OCI-LY7 (cell line): ENCODE measurements around the gene GSN.

Experiments used
- EZH2phosphoT487 ChIP-seq: fragments of 200-600 bp; sonication (generic); IDR thresholded peaks from 2 replicates; pipeline ENCODE4 v1.6.1; 2018; ENCODE audit warnings: low read depth, borderline replicate concordance, mild to moderate bottlenecking, mixed run types, antibody characterized with exemption, low read length, moderate library complexity, mixed read lengths
- TF ChIP-seq, protein P1 (sequence below): fragments of 200-600 bp; sonication (generic); conservative IDR thresholded peaks from 2 replicates; pipeline ENCODE4 v1.5.1; 2014; ENCODE audit warnings: mild to moderate bottlenecking, antibody characterized with exemption, low read length, moderate library complexity, mixed read lengths

GRCh38 chr9:121324316-121324715, 56.4 kb downstream of the GSN start:
- TF ChIP-seq, protein P1, sequence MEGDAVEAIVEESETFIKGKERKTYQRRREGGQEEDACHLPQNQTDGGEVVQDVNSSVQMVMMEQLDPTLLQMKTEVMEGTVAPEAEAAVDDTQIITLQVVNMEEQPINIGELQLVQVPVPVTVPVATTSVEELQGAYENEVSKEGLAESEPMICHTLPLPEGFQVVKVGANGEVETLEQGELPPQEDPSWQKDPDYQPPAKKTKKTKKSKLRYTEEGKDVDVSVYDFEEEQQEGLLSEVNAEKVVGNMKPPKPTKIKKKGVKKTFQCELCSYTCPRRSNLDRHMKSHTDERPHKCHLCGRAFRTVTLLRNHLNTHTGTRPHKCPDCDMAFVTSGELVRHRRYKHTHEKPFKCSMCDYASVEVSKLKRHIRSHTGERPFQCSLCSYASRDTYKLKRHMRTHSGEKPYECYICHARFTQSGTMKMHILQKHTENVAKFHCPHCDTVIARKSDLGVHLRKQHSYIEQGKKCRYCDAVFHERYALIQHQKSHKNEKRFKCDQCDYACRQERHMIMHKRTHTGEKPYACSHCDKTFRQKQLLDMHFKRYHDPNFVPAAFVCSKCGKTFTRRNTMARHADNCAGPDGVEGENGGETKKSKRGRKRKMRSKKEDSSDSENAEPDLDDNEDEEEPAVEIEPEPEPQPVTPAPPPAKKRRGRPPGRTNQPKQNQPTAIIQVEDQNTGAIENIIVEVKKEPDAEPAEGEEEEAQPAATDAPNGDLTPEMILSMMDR: no peak
- no peak for TF ChIP-seq EZH2phosphoT487
